H9 (cell line): Measurements from ENCODE around the gene EDRF1. TPM values are rescaled to one million over a fixed set of nuclear protein-coding genes. Genes with fewer than 3 reads are reported as not detected.

Experiments used
- DNase-seq: peaks from one replicate; pipeline ENCODE4 v3.0.0-alpha.2; 2017
- H2AFZ ChIP-seq: one replicate; pipeline ENCODE4 v1.6.1; 2013; ENCODE audit warnings: mild to moderate bottlenecking, low read length, control low read depth, moderate library complexity
- H2AK5ac ChIP-seq: 2 replicates; pipeline ENCODE4 v1.6.1; 2013; ENCODE audit warnings: low read length, control low read depth, mixed read lengths; ENCODE audit not compliant: insufficient read length
- H2BK120ac ChIP-seq: one replicate; pipeline ENCODE4 v1.6.1; 2013; ENCODE audit warnings: low read depth, mild to moderate bottlenecking, low read length, control low read depth, inconsistent platforms; ENCODE audit not compliant: poor library complexity, severe bottlenecking
- H2BK12ac ChIP-seq: 2 replicates; pipeline ENCODE4 v1.6.1; 2013; ENCODE audit warnings: low read length, control low read depth, mixed read lengths, low read depth; ENCODE audit not compliant: insufficient read length
- H2BK15ac ChIP-seq: 2 replicates; pipeline ENCODE4 v1.6.1; 2013; ENCODE audit warnings: low read depth, low read length, control low read depth
- H2BK20ac ChIP-seq: one replicate; pipeline ENCODE4 v1.6.1; 2013; ENCODE audit warnings: low read depth, mild to moderate bottlenecking, low read length, control low read depth, inconsistent platforms; ENCODE audit not compliant: poor library complexity, severe bottlenecking
- H2BK5ac ChIP-seq: 2 replicates; pipeline ENCODE4 v1.6.1; 2013; ENCODE audit warnings: low read length, control low read depth, mixed read lengths; ENCODE audit not compliant: insufficient read length
- H3K14ac ChIP-seq: 2 replicates; pipeline ENCODE4 v1.6.1; 2013; ENCODE audit warnings: low read length, control low read depth; ENCODE audit not compliant: insufficient read depth
- H3K18ac ChIP-seq: 2 replicates; pipeline ENCODE4 v1.6.1; 2013; ENCODE audit warnings: low read depth, mild to moderate bottlenecking, mixed read lengths, low read length, control low read depth; ENCODE audit not compliant: insufficient read length
- H3K23ac ChIP-seq: 2 replicates; pipeline ENCODE4 v1.6.1; 2013; ENCODE audit warnings: low read length, control low read depth, mixed read lengths, low read depth; ENCODE audit not compliant: insufficient read length
- H3K23me2 ChIP-seq: 2 replicates; pipeline ENCODE4 v1.6.1; 2013; ENCODE audit warnings: low read depth, mild to moderate bottlenecking, mixed read lengths, low read length, control low read depth; ENCODE audit not compliant: insufficient read length, poor library complexity, severe bottlenecking
- H3K27ac ChIP-seq: 2 replicates; pipeline ENCODE4 v1.5.1; 2013; ENCODE audit warnings: low read length, control low read depth, mixed read lengths, low read depth; ENCODE audit not compliant: insufficient read length
- H3K27me3 ChIP-seq: 2 replicates; pipeline ENCODE4 v1.6.1; 2013; ENCODE audit warnings: low read length, control low read depth, inconsistent platforms; ENCODE audit not compliant: insufficient read depth
- H3K4ac ChIP-seq: 2 replicates; pipeline ENCODE4 v1.6.1; 2013; ENCODE audit warnings: low read depth, mild to moderate bottlenecking, control low read depth, inconsistent platforms, low read length, moderate library complexity
- H3K4me1 ChIP-seq: 2 replicates; pipeline ENCODE4 v1.6.1; 2013; ENCODE audit warnings: low read length, control low read depth, inconsistent platforms; ENCODE audit not compliant: insufficient read depth
- H3K4me2 ChIP-seq: 2 replicates; pipeline ENCODE4 v1.6.1; 2013; ENCODE audit warnings: low read length, control low read depth, mixed read lengths; ENCODE audit not compliant: insufficient read length, insufficient read depth
- H3K56ac ChIP-seq: 2 replicates; pipeline ENCODE4 v1.6.1; 2013; ENCODE audit warnings: low read depth, mild to moderate bottlenecking, mixed read lengths, low read length, control low read depth; ENCODE audit not compliant: insufficient read length
- H3K79me1 ChIP-seq: 2 replicates; pipeline ENCODE4 v1.6.1; 2013; ENCODE audit warnings: low read depth, mild to moderate bottlenecking, moderate library complexity, low read length, control low read depth, inconsistent platforms; ENCODE audit not compliant: insufficient read depth, poor library complexity, severe bottlenecking
- H3K79me2 ChIP-seq: 2 replicates; pipeline ENCODE4 v1.6.1; 2013; ENCODE audit warnings: low read length, control low read depth, inconsistent platforms; ENCODE audit not compliant: insufficient read depth
- H3K9ac ChIP-seq: 2 replicates; pipeline ENCODE4 v1.6.1; 2013; ENCODE audit warnings: low read length, control low read depth, mixed read lengths; ENCODE audit not compliant: insufficient read length; ENCODE audit errors: extremely low read depth
- H3K9me3 ChIP-seq: one replicate; pipeline ENCODE4 v1.6.1; 2013; ENCODE audit warnings: low read depth, low read length, inconsistent platforms; ENCODE audit not compliant: control insufficient read depth
- H3T11ph ChIP-seq: one replicate; pipeline ENCODE4 v1.6.1; 2013; ENCODE audit warnings: mild to moderate bottlenecking, low read length, control low read depth, inconsistent platforms
- H4K20me1 ChIP-seq: one replicate; pipeline ENCODE4 v1.6.1; 2013; ENCODE audit not compliant: control insufficient read depth, insufficient read length, insufficient read depth
- H4K5ac ChIP-seq: 2 replicates; pipeline ENCODE4 v1.6.1; 2013; ENCODE audit warnings: low read depth, mild to moderate bottlenecking, mixed read lengths, low read length, control low read depth; ENCODE audit not compliant: insufficient read length
- H4K8ac ChIP-seq: replicated peaks from 2 replicates; pipeline ENCODE4 v1.6.1; 2013; ENCODE audit warnings: low read length, control low read depth, mixed read lengths, low read depth; ENCODE audit not compliant: insufficient read length
- H4K91ac ChIP-seq: 2 replicates; pipeline ENCODE4 v1.6.1; 2013; ENCODE audit warnings: low read depth, mild to moderate bottlenecking, moderate library complexity, mixed read lengths, low read length, control low read depth; ENCODE audit not compliant: insufficient read length
- H3K27ac Mint-ChIP-seq, 3 experiments: 2 replicates in 2 of 3; 3 replicates in 1 of 3; pipeline ENCODE4 v1.8.0; 2020 to 2021; ENCODE audit warnings: mixed read lengths in 3 of 3, mild to moderate bottlenecking in 1 of 3, moderate library complexity in 1 of 3
- H3K27me3 Mint-ChIP-seq: 2 replicates; pipeline ENCODE4 v1.8.0; 2021; ENCODE audit warnings: low read depth, mild to moderate bottlenecking, moderate library complexity, mixed read lengths
- H3K36me3 Mint-ChIP-seq, 3 experiments: 2 replicates in 2 of 3; 3 replicates in 1 of 3; pipeline ENCODE4 v1.8.0; 2020 to 2021; ENCODE audit warnings: low read depth in 3 of 3, mixed read lengths in 3 of 3; ENCODE audit not compliant: insufficient read depth in 1 of 3
- H3K4me1 Mint-ChIP-seq, 2 experiments: 2 replicates each; pipeline ENCODE4 v1.8.0; 2020; ENCODE audit warnings: mixed read lengths in 2 of 2
- H3K4me3 Mint-ChIP-seq, 2 experiments: 2 replicates in 1 of 2; 3 replicates in 1 of 2; pipeline ENCODE4 v1.8.0; 2020 to 2021; ENCODE audit warnings: mild to moderate bottlenecking in 2 of 2, mixed read lengths in 2 of 2, moderate library complexity in 1 of 2
- H3K9me3 Mint-ChIP-seq, 2 experiments: 2 replicates in 1 of 2; 3 replicates in 1 of 2; pipeline ENCODE4 v1.8.0; 2020; ENCODE audit warnings: mild to moderate bottlenecking in 2 of 2, mixed read lengths in 2 of 2, moderate library complexity in 1 of 2
- WGBS: extraction: QIAGEN DNeasy Blood & Tissue Kit; methylation state at CpG from one replicate; pipeline ENCODE4 v1.1.7; 2013; ENCODE audit warnings: missing lambda C conversion rate, low lambda C conversion rate, mixed read lengths; ENCODE audit not compliant: insufficient read length; ENCODE audit errors: extremely low coverage; 5-methylcytosine and 5-hydroxymethylcytosine counted together
- total RNA-seq: library from RNA; stranded (reverse); gene quantifications from 2 replicates; pipeline ENCODE4 v1.2.1, GENCODE V29; 2021
- TF ChIP-seq, protein P1 (sequence below): fragments of 200-600 bp; sonication (generic); conservative IDR thresholded peaks from 3 replicates; pipeline ENCODE4 v1.8.0; 2021; ENCODE audit warnings: antibody characterized with exemption, mild to moderate bottlenecking

EDRF1 gene
- total RNA-seq, 1 experiment from 2014 or later = 51.0 TPM

DNA sequence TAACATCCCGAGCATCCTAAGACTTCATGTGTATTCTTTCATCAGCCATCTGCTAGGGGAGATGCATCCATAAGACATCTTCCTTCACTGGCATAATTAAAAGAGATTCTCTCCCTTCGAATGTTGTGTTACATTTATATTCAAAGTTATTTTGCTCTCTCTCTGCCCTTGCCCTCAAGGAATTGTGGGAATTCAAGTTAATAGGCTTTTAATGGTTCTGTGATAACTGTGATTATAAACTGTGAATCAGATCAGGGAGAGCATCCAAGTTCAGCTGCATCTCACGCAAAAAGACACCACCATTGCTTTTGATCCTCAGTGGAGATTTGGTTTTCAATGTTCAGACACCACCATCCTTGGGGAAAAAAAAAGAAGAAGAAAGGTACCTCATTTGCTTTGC, 27.3 kb upstream of the EDRF1 start:
- no peak overlapping the region for H3K27ac ChIP-seq
- H3K79me1 ChIP-seq = no peaks in the 10 kb centered on the region
- H3K23ac ChIP-seq = no peak overlapping the region
- H3K14ac ChIP-seq = no peak overlapping the region
- no CpG with 5 or more reads among the region's 3 CpGs for WGBS
- TF ChIP-seq, protein P1, sequence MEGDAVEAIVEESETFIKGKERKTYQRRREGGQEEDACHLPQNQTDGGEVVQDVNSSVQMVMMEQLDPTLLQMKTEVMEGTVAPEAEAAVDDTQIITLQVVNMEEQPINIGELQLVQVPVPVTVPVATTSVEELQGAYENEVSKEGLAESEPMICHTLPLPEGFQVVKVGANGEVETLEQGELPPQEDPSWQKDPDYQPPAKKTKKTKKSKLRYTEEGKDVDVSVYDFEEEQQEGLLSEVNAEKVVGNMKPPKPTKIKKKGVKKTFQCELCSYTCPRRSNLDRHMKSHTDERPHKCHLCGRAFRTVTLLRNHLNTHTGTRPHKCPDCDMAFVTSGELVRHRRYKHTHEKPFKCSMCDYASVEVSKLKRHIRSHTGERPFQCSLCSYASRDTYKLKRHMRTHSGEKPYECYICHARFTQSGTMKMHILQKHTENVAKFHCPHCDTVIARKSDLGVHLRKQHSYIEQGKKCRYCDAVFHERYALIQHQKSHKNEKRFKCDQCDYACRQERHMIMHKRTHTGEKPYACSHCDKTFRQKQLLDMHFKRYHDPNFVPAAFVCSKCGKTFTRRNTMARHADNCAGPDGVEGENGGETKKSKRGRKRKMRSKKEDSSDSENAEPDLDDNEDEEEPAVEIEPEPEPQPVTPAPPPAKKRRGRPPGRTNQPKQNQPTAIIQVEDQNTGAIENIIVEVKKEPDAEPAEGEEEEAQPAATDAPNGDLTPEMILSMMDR = no peak
- H3K18ac ChIP-seq = no peak overlapping the region
- no peaks in the 10 kb centered on the region for H3K23me2 ChIP-seq
- no peak overlapping the region for H4K8ac ChIP-seq
- H3K9me3 ChIP-seq = no peaks in the 10 kb centered on the region
- no peak overlapping the region for H4K5ac ChIP-seq
- Mint-ChIP-seq H3K4me1 (peaks cover 0 to 7% of the 10 kb centered on the region in 2 experiments; a peak in 2 of 4 replicates), H3K27ac (no peak overlapping the region), H3K9me3 (no peaks in the 10 kb centered on the region), H3K36me3 (no peaks in the 10 kb centered on the region), H3K27me3 (peaks cover 3% of the 10 kb centered on the region; the same call in 1 of the 2 replicates), H3K4me3 (no peak overlapping the region)
- DNase-seq = no peak
- no peak overlapping the region for H3K4me2 ChIP-seq
- no peaks in the 10 kb centered on the region for H4K20me1 ChIP-seq
- no peaks in the 10 kb centered on the region for H3K79me2 ChIP-seq
- no peak overlapping the region for H2BK12ac ChIP-seq
- H3K56ac ChIP-seq = no peak overlapping the region
- H2BK120ac ChIP-seq = no peak overlapping the region
- H2BK15ac ChIP-seq = no peak overlapping the region
- no peak overlapping the region for H2BK20ac ChIP-seq
- H4K91ac ChIP-seq = no peak overlapping the region
- no peak overlapping the region for H2BK5ac ChIP-seq
- no peaks in the 10 kb centered on the region for H3K27me3 ChIP-seq
- H3T11ph ChIP-seq = no peak overlapping the region
- H3K4ac ChIP-seq = no peak overlapping the region
- no peak overlapping the region for H3K9ac ChIP-seq
- 0 out of 2 replicates have a peak, but pooled peaks cover 2% of the 10 kb centered on the region for H3K4me1 ChIP-seq
- no peak overlapping the region for H2AK5ac ChIP-seq
- no peak overlapping the region for H2AFZ ChIP-seq
